A673 (cell line): ENCODE measurements around the gene TREM2. TPM values are rescaled to one million over a fixed set of nuclear protein-coding genes. Genes with fewer than 3 reads are reported as not detected.

ENCODE experiments used
- BruUV-seq: library from RNA; stranded (reverse); fragments of 400-500 nt; replicated peaks from 2 replicates; lab custom pipeline; 2021; lab: Mats Ljungman, UMichigan
- CTCF ChIA-PET: fragments of 300-600 bp; sonication (Branson Sonifier 250); formaldehyde crosslinking; loops from one replicate; lab custom pipeline; 2022; ENCODE audit warnings: antibody characterized with exemption; lab: Charles Lee
- POLR2A ChIA-PET: fragments of 300-600 bp; sonication (Branson Sonifier 250); formaldehyde crosslinking; loops from one replicate; lab custom pipeline; 2022; ENCODE audit warnings: antibody characterized with exemption; ENCODE audit not compliant: low non-redundant PET; lab: Charles Lee
- DNase-seq: peaks from one replicate; pipeline ENCODE4 v3.0.0-alpha.2; 2015; ENCODE audit warnings: low spot score
- H3K27ac ChIP-seq: fragments of 200-600 bp; sonication (generic); 2 replicates; pipeline ENCODE4 v1.5.1; 2016; ENCODE audit warnings: mixed run types, low read depth, mild to moderate bottlenecking, mixed read lengths, antibody characterized with exemption, low read length; ENCODE audit not compliant: poor library complexity, severe bottlenecking
- H3K27me3 ChIP-seq: fragments of 200-600 bp; sonication (generic); replicated peaks from 2 replicates; pipeline ENCODE4 v1.6.1; 2017; ENCODE audit warnings: mixed run types, low read depth, mild to moderate bottlenecking, mixed read lengths, antibody characterized with exemption, low read length; ENCODE audit not compliant: insufficient read depth, poor library complexity
- H3K36me3 ChIP-seq: fragments of 200-600 bp; sonication (generic); 2 replicates; pipeline ENCODE4 v1.6.1; 2016; ENCODE audit warnings: mixed run types, mild to moderate bottlenecking, mixed read lengths, antibody characterized with exemption, low read length; ENCODE audit not compliant: insufficient read depth, poor library complexity, severe bottlenecking
- H3K4me1 ChIP-seq: fragments of 200-600 bp; sonication (generic); 2 replicates; pipeline ENCODE4 v1.6.1; 2017; ENCODE audit warnings: mixed run types, mild to moderate bottlenecking, mixed read lengths, antibody characterized with exemption, low read length; ENCODE audit not compliant: insufficient read depth, poor library complexity, severe bottlenecking
- H3K4me3 ChIP-seq: fragments of 200-600 bp; sonication (generic); 2 replicates; pipeline ENCODE4 v1.5.1; 2016; ENCODE audit warnings: low read depth, mixed run types, mild to moderate bottlenecking, mixed read lengths, low read length; ENCODE audit not compliant: poor library complexity, severe bottlenecking
- H3K9me3 ChIP-seq: fragments of 200-600 bp; sonication (generic); 2 replicates; pipeline ENCODE4 v1.6.1; 2016; ENCODE audit warnings: mixed run types, low read depth, mild to moderate bottlenecking, mixed read lengths, antibody characterized with exemption, low read length; ENCODE audit not compliant: poor library complexity, severe bottlenecking
- EZH2 ChIP-seq: fragments of 200-600 bp; sonication (generic); IDR thresholded peaks from 2 replicates; pipeline ENCODE4 v1.6.1; 2017; ENCODE audit warnings: borderline replicate concordance, low read depth, mild to moderate bottlenecking, mixed read lengths, antibody characterized with exemption, low read length; ENCODE audit not compliant: poor library complexity, severe bottlenecking
- intact Hi-C: fragments of 100-400 bp; cut with micrococcal nuclease; formaldehyde crosslinking; loops from one replicate; pipeline ENCODE4 v1.10.0; 2022; ENCODE audit not compliant: unreplicated experiment
- total RNA-seq: library from RNA; stranded (reverse); gene quantifications from 2 replicates; pipeline ENCODE4 v1.2.3, GENCODE V29; 2021
- TF ChIP-seq, protein P1 (sequence below): fragments of 300-800, 200-600 bp; sonication (generic); conservative IDR thresholded peaks from 2 replicates; pipeline ENCODE4 v1.5.1; 2017; ENCODE audit warnings: low read depth, mild to moderate bottlenecking, antibody characterized with exemption, low read length, moderate library complexity, mixed read lengths

The TREM2 gene
- total RNA-seq, 1 experiment from 2014 or later: not detected

DNA sequence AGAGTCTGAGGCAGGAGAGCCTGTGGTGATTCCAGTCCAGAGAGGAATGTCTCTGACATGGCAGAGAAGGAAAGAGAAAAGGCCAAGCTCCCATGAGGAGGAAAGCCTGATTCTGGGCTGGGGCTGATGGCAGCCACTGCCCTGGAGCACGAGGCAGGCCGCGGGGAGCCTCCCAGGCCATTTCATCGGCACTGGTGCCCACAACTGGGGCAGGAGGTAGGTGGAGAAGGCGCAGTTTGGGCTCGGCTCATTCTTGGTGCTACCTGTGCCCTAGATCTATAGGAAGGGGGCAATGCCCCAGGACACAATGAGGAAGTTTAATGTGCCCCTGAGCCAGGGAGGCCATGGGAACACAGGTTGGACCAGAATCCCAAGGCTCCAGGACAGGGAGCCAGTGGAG lies 6.1 kb downstream of the TREM2 start:
- TF ChIP-seq EZH2: no peak
- TF ChIP-seq, protein P1, sequence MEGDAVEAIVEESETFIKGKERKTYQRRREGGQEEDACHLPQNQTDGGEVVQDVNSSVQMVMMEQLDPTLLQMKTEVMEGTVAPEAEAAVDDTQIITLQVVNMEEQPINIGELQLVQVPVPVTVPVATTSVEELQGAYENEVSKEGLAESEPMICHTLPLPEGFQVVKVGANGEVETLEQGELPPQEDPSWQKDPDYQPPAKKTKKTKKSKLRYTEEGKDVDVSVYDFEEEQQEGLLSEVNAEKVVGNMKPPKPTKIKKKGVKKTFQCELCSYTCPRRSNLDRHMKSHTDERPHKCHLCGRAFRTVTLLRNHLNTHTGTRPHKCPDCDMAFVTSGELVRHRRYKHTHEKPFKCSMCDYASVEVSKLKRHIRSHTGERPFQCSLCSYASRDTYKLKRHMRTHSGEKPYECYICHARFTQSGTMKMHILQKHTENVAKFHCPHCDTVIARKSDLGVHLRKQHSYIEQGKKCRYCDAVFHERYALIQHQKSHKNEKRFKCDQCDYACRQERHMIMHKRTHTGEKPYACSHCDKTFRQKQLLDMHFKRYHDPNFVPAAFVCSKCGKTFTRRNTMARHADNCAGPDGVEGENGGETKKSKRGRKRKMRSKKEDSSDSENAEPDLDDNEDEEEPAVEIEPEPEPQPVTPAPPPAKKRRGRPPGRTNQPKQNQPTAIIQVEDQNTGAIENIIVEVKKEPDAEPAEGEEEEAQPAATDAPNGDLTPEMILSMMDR: no peak
- no peak overlapping the region for H3K27ac ChIP-seq
- BruUV-seq: no TSS peak
- H3K4me3 ChIP-seq: no peak overlapping the region
- H3K9me3 ChIP-seq: no peaks in the 10 kb centered on the region
- CTCF ChIA-PET: no interaction called here
- intact Hi-C loops: no loop called here
- no peaks in the 10 kb centered on the region for H3K27me3 ChIP-seq
- no peaks in the 10 kb centered on the region for H3K4me1 ChIP-seq
- no peak for DNase-seq
- H3K36me3 ChIP-seq: no peaks in the 10 kb centered on the region
- POLR2A ChIA-PET: no interaction called here

DNA sequence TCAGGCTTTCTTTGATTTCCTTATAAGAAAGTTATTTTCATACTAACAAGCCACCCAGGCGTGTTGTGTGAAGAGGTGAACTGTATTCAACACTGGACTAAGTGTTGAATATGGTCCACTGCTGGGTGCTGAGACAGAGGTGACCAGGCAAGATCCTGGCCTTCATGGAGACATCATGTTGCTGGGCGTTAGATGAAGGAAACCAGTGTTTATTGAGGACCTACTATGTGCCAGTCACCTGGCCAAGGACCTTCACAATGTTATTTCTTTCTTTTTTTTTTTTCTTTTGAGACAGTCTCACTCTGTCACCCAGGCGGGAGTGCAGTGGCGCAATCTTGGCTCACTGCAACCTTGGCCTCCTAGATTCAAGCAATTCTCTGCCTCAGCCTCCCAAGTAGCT lies 6.9 kb downstream of the TREM2 start:
- no peak for DNase-seq
- no TSS peak for BruUV-seq
- no peak overlapping the region for H3K4me3 ChIP-seq
- ChIA-PET CTCF (no interaction called here), POLR2A (no interaction called here)
- TF ChIP-seq, protein P1: no peak
- no peak for TF ChIP-seq EZH2
- intact Hi-C loops: no loop called here
- H3K36me3 ChIP-seq: no peaks in the 10 kb centered on the region
- H3K4me1 ChIP-seq: no peaks in the 10 kb centered on the region
- H3K9me3 ChIP-seq: no peaks in the 10 kb centered on the region
- H3K27ac ChIP-seq: no peak overlapping the region
- H3K27me3 ChIP-seq: no peaks in the 10 kb centered on the region

DNA sequence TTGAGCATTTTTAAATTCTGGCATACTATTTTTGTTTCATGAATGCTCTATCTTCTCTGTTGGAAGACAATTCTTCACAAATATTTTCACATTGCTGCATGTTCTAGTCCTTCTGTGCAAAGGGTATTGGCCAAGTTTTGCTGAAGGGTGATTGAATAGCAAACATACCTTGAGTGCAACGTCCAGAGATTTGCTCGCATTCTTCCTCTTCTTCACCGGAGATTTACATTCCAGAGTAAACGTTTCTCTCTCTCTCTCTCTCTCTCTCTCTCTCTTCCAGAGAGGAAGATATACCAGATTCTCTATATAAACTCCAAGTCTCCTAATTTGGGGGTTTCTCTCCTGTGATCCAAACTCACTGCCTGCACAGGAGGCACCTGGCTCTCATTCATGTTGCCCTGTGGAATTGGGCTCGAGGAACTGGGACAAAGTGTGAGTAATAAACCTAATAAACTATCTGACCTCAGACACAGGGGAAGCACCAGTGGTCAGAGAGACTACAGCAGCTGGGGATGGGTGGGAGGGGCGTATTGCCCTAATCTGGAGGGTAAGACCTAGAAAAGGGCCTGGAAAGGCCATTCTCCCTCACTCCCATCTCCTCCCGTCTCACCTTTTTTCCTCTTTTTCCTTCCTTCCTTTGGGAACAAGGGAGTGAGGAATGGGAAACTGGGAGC lies 7.6 kb downstream of the TREM2 start:
- ChIA-PET POLR2A (no interaction called here), CTCF (no interaction called here)
- DNase-seq: no peak
- no peak overlapping the region for H3K4me3 ChIP-seq
- no peaks in the 10 kb centered on the region for H3K9me3 ChIP-seq
- H3K27me3 ChIP-seq: no peaks in the 10 kb centered on the region
- intact Hi-C loops: no loop called here
- H3K27ac ChIP-seq: no peak overlapping the region
- TF ChIP-seq, protein P1: no peak
- TF ChIP-seq EZH2: no peak
- BruUV-seq: no TSS peak
- no peaks in the 10 kb centered on the region for H3K36me3 ChIP-seq
- no peaks in the 10 kb centered on the region for H3K4me1 ChIP-seq
